GM15510 (cell line): ENCODE measurements around the gene SLC50A1.

Source experiments
- POLR2A ChIP-seq: IDR thresholded peaks from 3 replicates; pipeline ENCODE4 v1.6.1; 2011; ENCODE audit warnings: borderline replicate concordance; ENCODE audit not compliant: insufficient read length; ENCODE audit errors: extremely low read depth

Gene SLC50A1

GRCh38 chr1:155139895-155140629 lies 4.4 kb downstream of the SLC50A1 start, which contains the start of gene DPM3:
Gene DPM3, minus strand, starts transcription at chr1:155140531. Its CDS starts 291 bp downstream, at chr1:155140240.
- peak; percentile 75 for TF ChIP-seq POLR2A

- no peak for TF ChIP-seq POLR2A
Measured at GRCh38 chr1:155140630-155140953, 4.9 kb downstream of the SLC50A1 start.

DNA sequence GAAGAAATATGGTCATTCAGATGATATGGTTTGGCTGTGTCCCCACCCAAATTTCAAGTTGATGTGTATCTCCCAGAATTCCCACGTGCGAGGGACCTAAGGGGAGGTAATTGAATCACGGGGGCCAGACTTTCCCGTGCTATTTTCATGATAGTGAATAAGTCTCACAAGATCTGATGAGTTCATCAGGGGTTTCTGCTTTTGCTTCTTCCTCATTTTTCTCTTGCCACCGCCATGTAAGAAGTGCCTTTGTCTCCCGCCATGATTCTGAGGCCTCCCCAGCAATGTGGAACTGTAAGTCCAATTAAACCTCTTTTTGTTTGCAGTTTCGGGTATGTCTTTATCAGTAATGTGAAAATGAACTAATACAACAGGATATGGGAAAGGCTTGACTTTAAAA lies 6.1 kb downstream of the SLC50A1 start:
- no peak for TF ChIP-seq POLR2A

GRCh38 chr1:155145491-155145890 lies 9.8 kb downstream of the SLC50A1 start:
- no peak for TF ChIP-seq POLR2A

DNA sequence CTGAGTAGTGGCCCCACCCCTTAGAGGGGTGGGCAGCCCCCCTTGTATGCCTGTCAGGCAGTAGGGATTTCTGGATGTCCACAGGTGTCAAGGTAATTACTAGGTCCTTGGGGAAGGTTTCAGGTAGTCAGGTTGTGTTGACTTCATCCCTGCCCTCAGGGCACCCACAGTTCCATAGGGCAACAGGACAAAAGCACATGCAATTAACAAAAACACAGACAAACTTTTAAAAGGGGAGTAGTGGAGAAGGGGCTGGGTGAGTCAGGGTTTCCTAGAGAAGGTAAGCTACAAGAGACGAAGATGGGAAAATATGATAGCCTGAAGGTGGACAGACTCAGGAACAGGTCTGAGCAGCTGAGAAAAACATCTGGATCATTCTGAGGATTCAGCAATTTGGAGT lies 23.3 kb downstream of the SLC50A1 start:
- no peak for TF ChIP-seq POLR2A

- TF ChIP-seq POLR2A, result no peak
Measured at GRCh38 chr1:155160128-155160527, 24.5 kb downstream of the SLC50A1 start.

- no peak for TF ChIP-seq POLR2A
Measured at GRCh38 chr1:155166051-155166470, 30.4 kb downstream of the SLC50A1 start.

- TF ChIP-seq POLR2A, result no peak
Measured at GRCh38 chr1:155166471-155167165, 31.0 kb downstream of the SLC50A1 start.

DNA sequence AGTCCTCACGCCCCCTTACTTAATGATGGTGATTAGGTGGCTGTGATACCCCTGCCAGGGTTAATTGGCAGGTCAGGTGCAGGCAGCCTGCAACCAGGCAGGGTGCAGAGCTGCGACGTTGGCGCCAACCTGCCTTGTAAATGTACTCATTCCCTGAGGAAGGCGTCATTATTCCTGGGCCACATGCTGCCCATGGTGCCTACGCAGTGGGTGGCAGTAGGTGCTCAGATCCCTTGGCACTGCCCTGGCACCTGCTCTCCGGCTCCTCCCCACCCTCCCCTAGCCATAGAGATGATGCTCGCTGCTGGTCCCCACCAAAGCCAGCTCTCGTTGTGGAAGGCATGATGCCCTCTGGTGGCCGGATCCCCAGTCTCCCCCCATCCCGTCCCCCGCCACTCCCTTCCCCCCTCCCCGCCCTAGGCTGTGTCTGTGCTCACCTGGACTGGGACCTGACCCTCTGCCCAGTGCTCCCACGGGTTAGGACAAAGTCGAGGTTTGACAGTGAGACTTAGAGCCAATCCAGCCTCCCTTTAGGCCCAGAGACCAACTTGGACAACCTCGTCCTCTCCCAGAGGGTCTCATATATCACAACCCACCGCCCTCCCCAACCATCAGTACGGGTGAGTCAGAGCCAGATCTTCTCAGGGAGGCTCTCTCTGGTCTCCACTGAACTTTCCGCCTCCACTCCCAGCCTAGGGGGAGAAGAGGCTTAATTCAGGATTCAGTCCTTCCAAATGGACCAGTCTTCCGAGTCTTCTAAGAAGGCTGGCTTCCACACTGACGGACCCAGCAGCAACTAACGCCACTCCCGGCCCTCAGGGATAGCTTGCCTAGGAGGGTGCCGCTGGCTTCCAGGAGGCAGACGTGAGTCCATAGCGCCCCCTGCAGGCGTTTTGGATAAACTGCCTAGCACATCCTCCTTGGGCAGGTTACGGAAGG lies 31.8 kb downstream of the SLC50A1 start:
- no peak for TF ChIP-seq POLR2A

DNA sequence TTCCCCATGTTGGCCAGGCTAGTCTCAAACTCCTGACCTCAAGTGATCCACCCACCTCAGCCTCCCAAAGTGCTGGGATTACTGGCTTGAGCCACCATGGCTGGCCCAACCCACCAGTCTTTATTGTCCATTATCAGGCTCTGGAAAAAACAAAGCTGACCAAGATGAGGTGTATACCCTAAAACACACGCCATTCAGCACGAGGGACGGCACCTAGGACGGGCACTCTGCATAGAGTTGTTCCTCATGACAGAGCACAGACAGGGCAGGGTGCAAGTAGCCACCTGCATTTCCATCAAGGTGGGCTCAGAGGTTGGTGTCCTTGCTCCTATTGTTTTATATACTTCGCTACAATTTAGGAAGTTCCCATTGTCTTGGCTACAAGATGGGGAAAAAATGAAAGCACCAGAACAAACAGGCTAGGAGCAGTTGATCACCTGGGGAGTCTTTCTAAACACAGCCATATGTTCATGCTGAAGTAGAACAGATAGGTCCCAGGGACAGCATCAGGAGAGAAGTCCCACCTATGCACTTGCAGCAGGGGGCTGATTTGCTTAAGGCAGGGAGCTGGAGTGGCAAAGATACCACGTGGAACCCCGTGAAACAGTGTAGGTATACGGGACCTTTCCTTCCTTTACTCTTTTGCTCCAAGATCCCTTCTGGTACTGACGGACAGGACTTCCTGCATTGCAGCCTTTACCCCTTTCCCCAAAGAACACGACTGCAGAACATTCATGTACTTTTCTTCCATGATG lies 33.0 kb downstream of the SLC50A1 start:
- no peak for TF ChIP-seq POLR2A

- no peak for TF ChIP-seq POLR2A
Measured at GRCh38 chr1:155169541-155169940, 33.9 kb downstream of the SLC50A1 start.

- no peak for TF ChIP-seq POLR2A
Measured at GRCh38 chr1:155170101-155170785, 34.6 kb downstream of the SLC50A1 start.

GRCh38 chr1:155170806-155171205 lies 35.2 kb downstream of the SLC50A1 start:
- no peak for TF ChIP-seq POLR2A

DNA sequence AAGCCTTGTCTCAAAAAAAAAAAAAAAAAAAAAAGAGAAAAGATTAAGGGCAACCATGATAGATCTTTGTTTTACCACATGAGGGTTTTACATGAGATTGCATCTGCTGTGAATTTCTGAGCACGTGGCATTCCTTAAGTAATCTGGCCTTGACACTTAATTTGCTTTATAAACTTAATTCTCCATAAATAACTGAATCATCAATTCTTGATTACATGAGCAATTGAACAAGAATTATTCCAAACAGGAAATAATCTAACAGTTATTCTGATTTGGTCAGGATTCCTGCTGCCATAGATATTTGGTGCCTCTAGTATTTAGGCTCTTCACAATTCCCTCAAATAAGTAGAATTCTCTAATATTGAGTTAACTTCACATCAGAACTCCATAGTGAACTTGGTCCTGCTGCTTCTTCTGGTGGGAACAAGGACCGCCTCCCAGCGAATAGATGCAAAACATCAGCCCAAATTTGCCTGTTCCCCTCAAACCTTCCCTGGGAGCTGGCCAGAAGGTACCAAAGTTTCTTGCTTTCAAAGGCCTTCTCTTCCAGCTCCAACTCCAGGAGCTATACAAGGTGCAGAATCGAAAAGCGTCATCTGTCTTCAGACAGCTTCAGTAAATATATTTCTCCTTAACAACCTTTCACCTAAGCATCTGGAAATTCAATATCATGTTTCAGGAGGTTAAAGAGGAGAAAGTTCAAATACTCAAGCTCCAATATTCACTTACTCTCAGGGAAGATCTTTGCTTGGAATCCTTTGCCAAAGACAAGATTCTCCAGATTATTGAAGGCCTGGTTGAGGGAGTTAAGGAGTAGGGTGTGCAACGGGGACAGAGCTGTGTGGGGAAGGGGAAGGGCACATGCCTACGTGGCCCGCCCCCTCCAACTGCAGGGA lies 36.4 kb downstream of the SLC50A1 start:
- no peak for TF ChIP-seq POLR2A
